Measurements from ENCODE around the gene ADGRG3.

The ADGRG3 gene, protein sequence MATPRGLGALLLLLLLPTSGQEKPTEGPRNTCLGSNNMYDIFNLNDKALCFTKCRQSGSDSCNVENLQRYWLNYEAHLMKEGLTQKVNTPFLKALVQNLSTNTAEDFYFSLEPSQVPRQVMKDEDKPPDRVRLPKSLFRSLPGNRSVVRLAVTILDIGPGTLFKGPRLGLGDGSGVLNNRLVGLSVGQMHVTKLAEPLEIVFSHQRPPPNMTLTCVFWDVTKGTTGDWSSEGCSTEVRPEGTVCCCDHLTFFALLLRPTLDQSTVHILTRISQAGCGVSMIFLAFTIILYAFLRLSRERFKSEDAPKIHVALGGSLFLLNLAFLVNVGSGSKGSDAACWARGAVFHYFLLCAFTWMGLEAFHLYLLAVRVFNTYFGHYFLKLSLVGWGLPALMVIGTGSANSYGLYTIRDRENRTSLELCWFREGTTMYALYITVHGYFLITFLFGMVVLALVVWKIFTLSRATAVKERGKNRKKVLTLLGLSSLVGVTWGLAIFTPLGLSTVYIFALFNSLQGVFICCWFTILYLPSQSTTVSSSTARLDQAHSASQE

DNA sequence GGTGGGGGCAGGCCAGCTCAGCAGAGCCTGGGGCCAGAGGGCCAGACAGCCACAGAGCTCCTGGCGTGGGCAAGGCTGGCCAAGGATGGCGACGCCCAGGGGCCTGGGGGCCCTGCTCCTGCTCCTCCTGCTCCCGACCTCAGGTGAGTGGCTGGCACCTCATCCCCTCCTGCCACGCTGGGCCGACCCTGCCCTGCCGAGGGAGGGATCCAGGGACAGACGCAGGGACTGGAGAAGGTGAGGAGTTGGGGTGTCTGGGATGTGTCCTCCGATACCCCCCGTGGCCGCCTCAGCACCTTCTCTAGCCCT lies at the start of gene ADGRG3:
Gene ADGRG3, plus strand, starts transcription at position 44 of the 309 bp plus-strand sequence. Its CDS starts 42 bp downstream, at position 86.
- no peak within 1 kb of the TSS for H3K4me3 ChIP-seq (ENCODE audit: low read depth, low read length)
- TF ChIP-seq, protein P1, sequence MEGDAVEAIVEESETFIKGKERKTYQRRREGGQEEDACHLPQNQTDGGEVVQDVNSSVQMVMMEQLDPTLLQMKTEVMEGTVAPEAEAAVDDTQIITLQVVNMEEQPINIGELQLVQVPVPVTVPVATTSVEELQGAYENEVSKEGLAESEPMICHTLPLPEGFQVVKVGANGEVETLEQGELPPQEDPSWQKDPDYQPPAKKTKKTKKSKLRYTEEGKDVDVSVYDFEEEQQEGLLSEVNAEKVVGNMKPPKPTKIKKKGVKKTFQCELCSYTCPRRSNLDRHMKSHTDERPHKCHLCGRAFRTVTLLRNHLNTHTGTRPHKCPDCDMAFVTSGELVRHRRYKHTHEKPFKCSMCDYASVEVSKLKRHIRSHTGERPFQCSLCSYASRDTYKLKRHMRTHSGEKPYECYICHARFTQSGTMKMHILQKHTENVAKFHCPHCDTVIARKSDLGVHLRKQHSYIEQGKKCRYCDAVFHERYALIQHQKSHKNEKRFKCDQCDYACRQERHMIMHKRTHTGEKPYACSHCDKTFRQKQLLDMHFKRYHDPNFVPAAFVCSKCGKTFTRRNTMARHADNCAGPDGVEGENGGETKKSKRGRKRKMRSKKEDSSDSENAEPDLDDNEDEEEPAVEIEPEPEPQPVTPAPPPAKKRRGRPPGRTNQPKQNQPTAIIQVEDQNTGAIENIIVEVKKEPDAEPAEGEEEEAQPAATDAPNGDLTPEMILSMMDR (IDR thresholded peaks at IDR 0.05; ENCODE audit: borderline replicate concordance, insufficient read depth, low read depth, low read length) = no peak

DNA sequence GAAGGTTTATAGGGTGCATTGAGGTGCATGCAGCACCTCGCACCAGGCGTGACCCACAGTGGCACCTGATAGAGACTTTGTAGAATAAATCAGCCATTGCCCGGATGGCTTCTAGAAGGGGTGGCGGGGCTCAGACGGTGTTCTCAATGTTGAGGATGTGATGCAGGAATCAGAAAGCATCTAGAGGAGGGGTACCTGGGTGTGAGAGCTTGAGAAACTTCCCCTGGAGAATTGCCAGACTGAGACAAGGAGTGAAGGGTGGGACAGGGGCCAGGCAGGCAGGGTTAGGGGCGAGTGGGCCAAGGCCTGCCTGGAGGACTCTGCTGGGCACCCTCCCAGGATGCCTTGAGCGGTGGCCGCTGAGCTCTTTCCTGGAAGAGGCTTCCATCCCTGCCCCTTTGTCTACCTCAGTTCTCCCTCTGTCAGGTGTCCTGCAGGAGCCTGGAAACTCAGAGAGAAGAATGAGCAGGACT lies 48.9 kb upstream of the ADGRG3 start:
- no peak overlapping the region for H3K4me3 ChIP-seq (ENCODE audit: low read depth, low read length)
- TF ChIP-seq, protein P1 (IDR thresholded peaks at IDR 0.05; ENCODE audit: borderline replicate concordance, insufficient read depth, low read depth, low read length) = no peak

DNA sequence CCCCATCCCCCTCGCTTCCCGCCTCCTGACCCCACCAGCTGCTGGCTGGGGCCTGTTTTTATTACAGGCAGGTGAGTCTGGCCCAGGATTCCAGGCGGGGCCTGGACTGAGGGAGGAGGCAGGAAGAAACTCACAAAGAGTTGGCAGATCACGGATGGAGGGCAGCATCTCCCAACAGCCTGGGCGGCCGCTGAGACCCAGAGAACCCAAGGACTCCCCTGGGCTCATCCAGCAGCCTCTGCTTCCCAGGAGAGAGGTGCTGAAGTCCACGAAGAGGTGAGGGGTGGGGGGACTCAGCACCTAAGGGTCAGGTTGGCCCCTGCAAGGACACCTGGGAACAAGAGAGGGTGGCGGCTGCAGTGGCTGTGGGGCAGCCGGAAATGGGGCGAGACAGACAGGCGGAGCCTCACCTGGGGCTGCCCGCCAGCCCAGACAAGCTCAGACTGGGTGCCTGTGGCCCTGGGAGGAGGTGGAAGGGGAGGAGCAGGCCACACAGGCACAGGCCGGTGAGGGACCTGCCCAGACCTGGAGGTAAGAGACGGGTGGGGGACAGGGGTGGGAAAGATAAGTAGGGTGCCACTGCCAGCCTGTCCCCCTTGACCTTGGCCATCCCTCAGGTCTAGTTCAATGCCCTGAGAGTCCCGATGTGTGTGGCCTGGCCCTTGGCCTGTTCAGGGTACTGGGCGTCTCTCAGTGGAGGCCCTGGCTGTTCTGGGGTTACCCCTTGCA lies 48.3 kb upstream of the ADGRG3 start:
- no peak overlapping the region for H3K4me3 ChIP-seq (ENCODE audit: low read depth, low read length)
- TF ChIP-seq, protein P1 (IDR thresholded peaks at IDR 0.05; ENCODE audit: borderline replicate concordance, insufficient read depth, low read depth, low read length) = no peak

DNA sequence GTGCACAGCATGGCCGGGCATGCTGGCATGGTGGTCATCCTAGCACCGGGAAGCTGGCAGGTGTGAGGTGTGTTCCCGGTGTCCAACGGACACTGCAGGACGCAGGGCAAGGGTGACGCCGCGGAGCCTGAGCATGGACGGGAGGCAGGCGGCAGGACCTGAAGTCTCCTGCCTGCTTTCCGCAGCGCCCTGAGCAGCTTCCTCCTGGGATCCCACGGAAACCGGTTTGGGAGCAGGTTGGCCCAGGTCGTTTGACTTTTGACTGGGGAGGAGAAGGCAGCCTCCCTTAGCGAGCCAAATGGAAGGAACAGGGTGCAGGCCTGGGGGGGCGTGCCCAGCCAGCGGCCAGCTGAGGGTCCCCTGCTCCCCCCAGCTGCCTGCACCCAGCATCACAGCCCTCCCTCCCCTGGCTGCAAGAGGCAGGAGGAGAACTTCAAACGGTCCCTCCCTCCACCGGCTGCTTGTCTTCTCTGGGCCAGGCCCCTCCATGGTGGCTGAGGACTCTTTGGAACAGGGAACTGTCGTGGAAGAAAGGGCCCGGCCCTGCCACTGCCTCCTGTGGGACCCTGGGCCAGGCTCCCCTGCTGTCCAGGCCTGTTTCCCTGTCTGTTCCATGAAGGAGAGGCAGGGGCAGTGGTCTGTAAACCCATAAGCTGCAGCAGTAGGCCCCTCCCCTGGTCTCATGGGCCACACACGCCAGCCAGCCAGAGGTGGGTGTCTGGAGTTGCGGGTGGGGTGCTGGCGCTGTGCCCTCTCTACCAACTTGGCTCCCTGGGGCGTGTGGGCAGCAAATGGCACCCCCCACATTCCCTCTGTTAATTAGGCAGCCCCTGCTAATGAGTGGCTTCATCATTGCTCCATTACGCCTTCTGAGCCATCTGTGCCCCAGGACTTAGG lies 47.5 kb upstream of the ADGRG3 start:
- no peak overlapping the region for H3K4me3 ChIP-seq (ENCODE audit: low read depth, low read length)
- TF ChIP-seq, protein P1 (IDR thresholded peaks at IDR 0.05; ENCODE audit: borderline replicate concordance, insufficient read depth, low read depth, low read length) = no peak

DNA sequence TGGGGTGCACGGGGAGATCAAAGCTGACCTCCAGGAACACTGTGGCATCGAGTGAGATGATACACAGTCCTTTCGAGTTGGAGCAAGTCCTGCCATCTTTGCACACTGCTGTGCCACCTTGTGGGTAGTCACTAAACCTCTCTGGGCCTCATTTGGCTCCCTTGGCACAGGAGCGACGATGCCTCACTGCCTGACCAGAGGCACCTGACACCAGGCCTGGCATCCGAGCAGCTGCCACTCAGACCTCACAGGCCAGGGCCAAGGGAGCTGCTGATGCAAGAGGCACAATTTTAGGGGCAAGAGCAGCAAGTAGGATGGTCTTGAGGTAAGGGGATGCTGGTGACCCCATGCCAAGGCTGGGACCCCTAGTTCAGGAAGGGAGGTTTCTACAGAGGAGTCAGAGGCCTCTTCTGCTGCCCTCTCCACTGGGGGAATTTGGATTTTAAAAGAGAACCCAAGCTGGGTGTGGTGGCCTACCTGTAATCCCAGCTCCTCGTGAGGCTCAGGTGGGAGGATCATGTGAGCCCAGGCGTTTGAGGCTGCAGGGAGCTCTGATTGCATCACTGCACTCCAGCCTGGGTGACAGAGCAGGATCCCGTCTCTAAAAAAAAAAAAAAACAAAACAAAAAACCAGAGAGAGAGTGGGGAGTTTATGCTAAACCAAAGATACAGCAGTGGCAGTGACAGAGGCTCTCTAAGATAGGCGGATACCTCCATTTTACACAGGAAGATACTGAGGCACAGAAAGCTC lies 46.4 kb upstream of the ADGRG3 start:
- H3K4me3 ChIP-seq (ENCODE audit: low read depth, low read length) = no peak overlapping the region
- TF ChIP-seq, protein P1 (IDR thresholded peaks at IDR 0.05; ENCODE audit: borderline replicate concordance, insufficient read depth, low read depth, low read length) = no peak
